HEK293 (cell line): ENCODE measurements around the gene GUK1.

ENCODE experiments used
- ZNF23 ChIP-seq: fragments of 450-650 bp; formaldehyde crosslinking; IDR thresholded peaks from 2 replicates; pipeline ENCODE4 v1.5.1; 2016; ENCODE audit warnings: missing biosample characterization, missing genetic modification characterization, borderline replicate concordance
- ZNF704 ChIP-seq: fragments of 450-650 bp; formaldehyde crosslinking; IDR thresholded peaks from 2 replicates; pipeline ENCODE4 v1.5.1; 2016; ENCODE audit warnings: missing biosample characterization, missing genetic modification characterization

GRCh38 chr1:228101614-228101993, 38.5 kb upstream of the GUK1 start:
- no peak for TF ChIP-seq ZNF704
- TF ChIP-seq ZNF23, result no peak
